Nephron progenitor cell (in vitro differentiated cells): ENCODE measurements around the gene DISP3.

Experiments
- DNase-seq: peaks from one replicate; pipeline ENCODE4 v3.0.0; 2021
- H3K27ac Mint-ChIP-seq: 2 replicates; pipeline ENCODE4 v1.8.0; 2021; ENCODE audit warnings: mild to moderate bottlenecking, moderate library complexity, mixed read lengths
- H3K27me3 Mint-ChIP-seq: 2 replicates; pipeline ENCODE4 v1.8.0; 2021; ENCODE audit warnings: mild to moderate bottlenecking, low read depth, mixed read lengths; ENCODE audit not compliant: poor library complexity
- H3K36me3 Mint-ChIP-seq: 2 replicates; pipeline ENCODE4 v1.8.0; 2021; ENCODE audit warnings: low read depth, mixed read lengths
- H3K4me1 Mint-ChIP-seq: 2 replicates; pipeline ENCODE4 v1.8.0; 2021; ENCODE audit warnings: mixed read lengths
- H3K4me3 Mint-ChIP-seq: 2 replicates; pipeline ENCODE4 v1.8.0; 2021; ENCODE audit warnings: mild to moderate bottlenecking, moderate library complexity, mixed read lengths
- H3K9me3 Mint-ChIP-seq: 2 replicates; pipeline ENCODE4 v1.8.0; 2021; ENCODE audit warnings: mild to moderate bottlenecking, moderate library complexity, mixed read lengths
- TF ChIP-seq, protein P1 (sequence below): fragments of 200-600 bp; sonication (generic); IDR thresholded peaks from 2 replicates; pipeline ENCODE4 v1.5.0; 2021; ENCODE audit warnings: antibody characterized with exemption

DISP3 gene

GRCh38 chr1:11538886-11539285 lies 59.9 kb downstream of the DISP3 start:
- H3K4me1 Mint-ChIP-seq: no peaks in the 10 kb centered on the region
- no peak overlapping the region for H3K4me3 Mint-ChIP-seq
- H3K9me3 Mint-ChIP-seq: no peaks in the 10 kb centered on the region
- TF ChIP-seq, protein P1, sequence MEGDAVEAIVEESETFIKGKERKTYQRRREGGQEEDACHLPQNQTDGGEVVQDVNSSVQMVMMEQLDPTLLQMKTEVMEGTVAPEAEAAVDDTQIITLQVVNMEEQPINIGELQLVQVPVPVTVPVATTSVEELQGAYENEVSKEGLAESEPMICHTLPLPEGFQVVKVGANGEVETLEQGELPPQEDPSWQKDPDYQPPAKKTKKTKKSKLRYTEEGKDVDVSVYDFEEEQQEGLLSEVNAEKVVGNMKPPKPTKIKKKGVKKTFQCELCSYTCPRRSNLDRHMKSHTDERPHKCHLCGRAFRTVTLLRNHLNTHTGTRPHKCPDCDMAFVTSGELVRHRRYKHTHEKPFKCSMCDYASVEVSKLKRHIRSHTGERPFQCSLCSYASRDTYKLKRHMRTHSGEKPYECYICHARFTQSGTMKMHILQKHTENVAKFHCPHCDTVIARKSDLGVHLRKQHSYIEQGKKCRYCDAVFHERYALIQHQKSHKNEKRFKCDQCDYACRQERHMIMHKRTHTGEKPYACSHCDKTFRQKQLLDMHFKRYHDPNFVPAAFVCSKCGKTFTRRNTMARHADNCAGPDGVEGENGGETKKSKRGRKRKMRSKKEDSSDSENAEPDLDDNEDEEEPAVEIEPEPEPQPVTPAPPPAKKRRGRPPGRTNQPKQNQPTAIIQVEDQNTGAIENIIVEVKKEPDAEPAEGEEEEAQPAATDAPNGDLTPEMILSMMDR: no peak
- peaks cover 40% of the 10 kb centered on the region for H3K27me3 Mint-ChIP-seq
- DNase-seq: no peak
- no peaks in the 10 kb centered on the region for H3K36me3 Mint-ChIP-seq
- H3K27ac Mint-ChIP-seq: no peak overlapping the region

DNA sequence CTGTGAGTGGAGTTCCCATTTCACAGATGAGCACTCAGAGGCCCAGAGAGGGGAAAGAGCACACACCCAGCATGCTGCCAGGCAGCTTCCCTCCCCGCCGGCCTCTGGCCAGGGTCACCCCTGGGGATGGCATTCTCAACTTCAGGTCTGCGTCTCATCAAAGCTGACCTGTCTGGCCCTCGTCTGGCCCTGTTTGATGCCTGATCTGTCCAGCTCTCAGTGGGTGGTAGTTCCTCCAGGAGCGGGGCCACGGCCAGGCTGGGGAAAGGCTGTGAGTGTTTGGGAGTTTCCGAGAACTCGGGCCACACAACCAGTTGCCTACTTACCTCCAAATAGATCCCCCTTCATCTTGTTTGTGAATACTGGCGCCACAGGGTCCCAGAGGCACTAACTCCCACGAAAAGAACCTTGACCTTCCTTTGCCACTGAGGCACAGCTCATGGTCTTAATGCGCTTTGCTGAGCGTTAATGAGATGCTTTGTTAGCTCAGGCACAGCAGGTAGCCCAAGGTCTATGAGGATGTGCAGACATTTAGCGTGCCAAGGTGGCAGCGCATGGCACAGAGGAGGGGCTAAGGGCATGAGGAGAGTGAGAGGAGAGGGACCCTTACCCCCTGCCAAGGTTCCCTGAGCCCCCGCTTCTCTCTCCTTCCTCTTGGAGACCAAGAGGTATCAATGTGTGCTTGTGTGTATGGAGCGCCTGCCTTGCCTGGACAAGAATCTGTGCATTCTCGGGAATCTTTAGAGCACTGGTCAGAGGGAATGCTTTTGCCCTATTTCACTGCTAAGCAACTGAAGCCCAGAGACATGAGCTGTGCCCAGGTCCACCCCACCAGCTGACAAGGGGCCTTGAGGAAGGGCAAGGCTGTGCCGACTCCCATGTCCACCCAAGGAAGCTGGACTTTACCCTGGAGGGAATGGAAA lies 61.2 kb downstream of the DISP3 start:
- Mint-ChIP-seq H3K36me3 (no peaks in the 10 kb centered on the region), H3K9me3 (no peaks in the 10 kb centered on the region), H3K27ac (peak overlapping the region; percentile 68), H3K27me3 (peaks cover 47% of the 10 kb centered on the region), H3K4me1 (no peaks in the 10 kb centered on the region), H3K4me3 (no peak overlapping the region)
- no peak for DNase-seq
- TF ChIP-seq, protein P1: no peak

DNA sequence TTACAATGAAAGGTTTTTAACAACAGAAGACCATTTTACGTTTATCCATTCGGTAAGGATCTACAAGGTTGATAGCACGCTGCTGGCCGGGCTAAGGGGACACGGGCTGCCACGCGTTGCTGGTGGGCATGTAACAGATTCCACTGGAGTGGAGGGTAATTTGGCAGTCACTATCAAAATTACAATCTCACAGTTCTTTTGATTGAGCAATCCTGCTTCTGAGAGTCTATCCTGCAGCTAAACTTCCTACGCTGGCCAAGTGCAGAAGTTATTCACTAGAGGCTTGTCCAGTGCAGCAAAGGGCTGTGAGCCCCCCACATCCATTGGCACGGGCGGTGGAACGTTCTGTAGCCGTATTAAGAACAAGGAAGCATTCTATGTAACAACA lies 61.8 kb downstream of the DISP3 start:
- no peak for DNase-seq
- Mint-ChIP-seq H3K9me3 (no peaks in the 10 kb centered on the region), H3K27ac (no peak overlapping the region), H3K4me1 (no peaks in the 10 kb centered on the region), H3K27me3 (peaks cover 54% of the 10 kb centered on the region), H3K4me3 (no peak overlapping the region), H3K36me3 (no peaks in the 10 kb centered on the region)
- TF ChIP-seq, protein P1: no peak

GRCh38 chr1:11541236-11541635 lies 62.3 kb downstream of the DISP3 start:
- Mint-ChIP-seq H3K9me3 (no peaks in the 10 kb centered on the region), H3K4me1 (no peaks in the 10 kb centered on the region), H3K4me3 (no peak overlapping the region), H3K36me3 (no peaks in the 10 kb centered on the region), H3K27me3 (peaks cover 58% of the 10 kb centered on the region), H3K27ac (no peak overlapping the region)
- DNase-seq: no peak
- TF ChIP-seq, protein P1: no peak

DNA sequence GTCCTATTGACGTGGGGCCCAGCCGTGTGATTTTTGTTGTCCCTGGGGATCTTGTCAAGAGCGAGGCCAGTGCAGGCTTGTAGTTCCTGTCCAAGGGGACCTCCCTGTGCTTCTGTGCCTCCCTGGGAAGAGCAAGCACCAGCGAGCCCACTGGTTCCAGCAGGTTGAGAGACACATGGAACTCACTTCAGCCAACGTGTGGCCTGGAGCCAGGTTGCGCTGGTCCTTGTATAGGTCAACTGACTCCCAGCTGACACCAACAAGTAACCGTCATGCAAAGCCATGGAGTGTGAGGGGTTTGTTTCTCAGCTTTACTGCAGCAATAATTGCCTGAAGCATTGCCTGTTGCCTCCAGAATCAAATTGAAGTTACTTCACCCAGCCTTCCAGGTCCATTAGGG lies 63.0 kb downstream of the DISP3 start:
- no peak overlapping the region for H3K4me3 Mint-ChIP-seq
- no peaks in the 10 kb centered on the region for H3K36me3 Mint-ChIP-seq
- H3K27me3 Mint-ChIP-seq: peaks cover 64% of the 10 kb centered on the region
- no peak for DNase-seq
- H3K27ac Mint-ChIP-seq: no peak overlapping the region
- TF ChIP-seq, protein P1: no peak
- H3K4me1 Mint-ChIP-seq: no peaks in the 10 kb centered on the region
- H3K9me3 Mint-ChIP-seq: no peaks in the 10 kb centered on the region

- TF ChIP-seq, protein P1: no peak
- H3K36me3 Mint-ChIP-seq: no peaks in the 10 kb centered on the region
- H3K9me3 Mint-ChIP-seq: no peaks in the 10 kb centered on the region
- no peak for DNase-seq
- no peaks in the 10 kb centered on the region for H3K4me1 Mint-ChIP-seq
- no peak overlapping the region for H3K27ac Mint-ChIP-seq
- no peak overlapping the region for H3K4me3 Mint-ChIP-seq
- H3K27me3 Mint-ChIP-seq: peaks cover 66% of the 10 kb centered on the region
These were observed 64.4 kb downstream of the DISP3 start for GRCh38 chr1:11543392-11543791.
